ENCODE data around the gene APOM.

GRCh38 chr6:31626952-31627351, 28.7 kb upstream of the APOM start:
- TF ChIP-seq CTCF (IDR thresholded peaks at IDR 0.05; ENCODE audit: low read depth, low read length, poor library complexity, severe bottlenecking): no peak
- TF ChIP-seq EZH2phosphoT487 (IDR thresholded peaks at IDR 0.05; ENCODE audit: borderline replicate concordance, low read length): no peak

All from DOHH2 (cell line).